ENCODE results near the gene RNF225. TPM values are rescaled to one million over a fixed set of nuclear protein-coding genes. Genes with fewer than 3 reads are reported as not detected.
"Not testable (repeated sequence)": the region's sequence is repeated elsewhere in the genome, so short reads cannot be mapped to it uniquely, and the experiment has no call there.

The RNF225 gene
- total RNA-seq (1 to 10 TPM; 1.9 to 3.2 TPM), polyA plus RNA-seq (ENCODE audit: insufficient read length in 6 of 6) (not detected)
- long read RNA-seq, donor 1: 0 reads
- long read RNA-seq, donor 2: 0 reads
- long read RNA-seq, donor 3: 0 reads
- long read RNA-seq, donor 4: 0 reads
- long read RNA-seq, donor 5: 0 reads
- long read RNA-seq, donor 6: 0 reads
- long read RNA-seq, donor 7: 0 reads
- long read RNA-seq, donor 8: 0 reads
- long read RNA-seq, donor 9: 0 reads
- long read RNA-seq, donor 10: 0 reads
- long read RNA-seq, donor 11: 0 reads
- long read RNA-seq, donor 12: 0 reads

GRCh38 chr19:58395220-58395978 lies at the start of gene RNF225:
Gene RNF225 (plus strand): TSS chr19:58395656. CDS start chr19:58396090, 434 bp downstream.
- peak in 2 of 4 donors; percentile 69 to 87 for DNase-seq
- intact Hi-C loops (cut with DNase I): no loop called here
- peaks cover 1 to 27% of the 10 kb centered on the region in 2 donors for H3K4me1 ChIP-seq
- H3K27me3 ChIP-seq: peaks cover 5 to 33% of the 10 kb centered on the region in 2 donors
- H3K9me3 ChIP-seq: no peaks in the 10 kb centered on the region
- TF ChIP-seq CTCF (IDR thresholded peaks at IDR 0.05): no peak
- peak; percentile 81 for ATAC-seq
- peak within 1 kb of the TSS in 1 of 2 donors; percentile 14 for H3K4me3 ChIP-seq
- H3K36me3 ChIP-seq: peaks cover 3 to 50% of the 10 kb centered on the region in 2 donors
- H3K27ac ChIP-seq: no peak within 1 kb of the TSS

- Histone ChIP-seq H3K4me3 (peak overlapping the region; percentile 46 to 70), H3K9me3 (no peaks in the 10 kb centered on the region), H3K27me3 (peaks cover 28 to 70% of the 10 kb centered on the region in 2 donors), H3K36me3 (peaks cover 0 to 5% of the 10 kb centered on the region in 2 donors), H3K27ac (peak overlapping the region; percentile 48 to 79), H3K4me1 (peaks cover 0 to 27% of the 10 kb centered on the region in 2 donors)
- DNase-seq (peak in 3 of 4 donors; percentile 26 to 89 (median 69)), ATAC-seq (peak; percentile 96)
- TF ChIP-seq CTCF (IDR thresholded peaks at IDR 0.05): no peak
- intact Hi-C loops (cut with DNase I): no loop called here
Observed at GRCh38 chr19:58346961-58347929, 48.2 kb upstream of the RNF225 start.

- H3K36me3 ChIP-seq; H3K27ac ChIP-seq; DNase-seq; intact Hi-C loops (cut with DNase I); ATAC-seq; H3K9me3 ChIP-seq: not testable (repeated sequence)
- peak overlapping the region; percentile 46 to 70 for H3K4me3 ChIP-seq
- H3K4me1 ChIP-seq: peaks cover 0 to 27% of the 10 kb centered on the region in 2 donors
- peaks cover 28 to 78% of the 10 kb centered on the region in 2 donors for H3K27me3 ChIP-seq
Observed at GRCh38 chr19:58348080-58348479, 47.4 kb upstream of the RNF225 start.

- ATAC-seq: no peak
- H3K4me3 ChIP-seq: no peak overlapping the region
- no peak for DNase-seq
- peaks cover 28 to 91% of the 10 kb centered on the region in 2 donors for H3K27me3 ChIP-seq
- intact Hi-C loops (cut with DNase I): no loop called here
- peaks cover 0 to 5% of the 10 kb centered on the region in 2 donors for H3K36me3 ChIP-seq
- H3K27ac ChIP-seq: no peak overlapping the region
- H3K9me3 ChIP-seq: no peaks in the 10 kb centered on the region
- TF ChIP-seq CTCF (IDR thresholded peaks at IDR 0.05): no peak
- peaks cover 0 to 27% of the 10 kb centered on the region in 2 donors for H3K4me1 ChIP-seq
Observed at GRCh38 chr19:58349590-58349989, 45.9 kb upstream of the RNF225 start.
